ENCODE measurements around the gene ROPN1L. TPM values are rescaled to one million over a fixed set of nuclear protein-coding genes. Genes with fewer than 3 reads are reported as not detected.

The ROPN1L gene
- total and polyA plus RNA-seq, 10 of the 15 experiments (the other 5 are each of a cell fraction or from before 2014, with no cell fraction given), result 0.07 to 0.38 (median 0.22) TPM; not detected in 6

DNA sequence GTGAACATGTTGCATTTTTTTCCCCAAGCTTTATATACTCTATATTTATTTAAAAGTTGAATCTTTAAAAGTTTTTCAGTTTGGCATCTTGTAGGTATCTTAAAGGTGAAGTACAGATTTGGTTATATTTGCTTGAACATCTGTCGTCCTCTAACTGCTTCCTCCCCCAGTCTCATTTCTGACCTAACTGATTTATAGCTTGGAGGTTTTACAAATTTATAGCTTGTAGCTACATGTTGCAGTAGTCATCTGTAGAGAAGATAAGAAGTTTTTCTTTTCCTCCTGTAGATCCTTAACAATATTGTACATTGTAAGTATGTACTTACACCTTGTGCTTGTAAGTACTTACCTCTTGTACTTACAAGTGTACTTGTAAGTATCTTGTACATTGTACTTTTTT lies 31.0 kb upstream of the ROPN1L start:
- Histone ChIP-seq H3K4me1 (ENCODE audit: control insufficient read depth, insufficient read depth, low read length) (no peaks in the 10 kb centered on the region), H3K4me2 (ENCODE audit: control insufficient read depth, insufficient read depth) (no peak overlapping the region), H3K36me3 (ENCODE audit: control insufficient read depth in 2 of 2, insufficient read depth in 2 of 2, low read length in 1 of 2) (peaks cover 23 to 41% of the 10 kb centered on the region in 2 experiments), H3K79me2 (ENCODE audit: control insufficient read depth, insufficient read depth, low read length) (no peaks in the 10 kb centered on the region), H3K27ac (ENCODE audit: control insufficient read depth, insufficient read depth) (no peak overlapping the region), H3K4me3 (no peak overlapping the region), H3K9ac (ENCODE audit: control insufficient read depth, insufficient read depth, low read length) (no peak overlapping the region), H2AFZ (ENCODE audit: control insufficient read depth, low read depth, low read length) (no peak overlapping the region), H3K9me3 (replicated peaks; ENCODE audit: control insufficient read depth, insufficient read depth, low read length) (no peaks in the 10 kb centered on the region), H4K20me1 (ENCODE audit: control insufficient read depth, insufficient read depth) (no peaks in the 10 kb centered on the region), H3K27me3 (replicated peaks in 1 of 2; ENCODE audit: control insufficient read depth in 2 of 2, insufficient read depth in 2 of 2, low read length in 1 of 2) (no peaks in the 10 kb centered on the region)
- in situ Hi-C loops (cut with MboI) (no loop called here), intact Hi-C loops (cut with micrococcal nuclease; ENCODE audit: unreplicated experiment) (no loop called here)
- POLR2A ChIA-PET, result no interaction called here
- DNase-seq (ENCODE audit: low read depth, low spot score) (no peak), ATAC-seq (no peak), FAIRE-seq (no peak)
- CTCF ChIA-PET, result interaction anchor here (0.7 to 1.0 kb wide), 2 partner anchors 13 to 32 kb away, joined by 3 to 4 read pairs; no protein-coding TSS in a partner anchor
- TF ChIP-seq POLR2AphosphoS2 (IDR thresholded peaks at IDR 0.05; ENCODE audit: low read depth, low read length) (no peak), BACH1 (IDR thresholded peaks at IDR 0.05; ENCODE audit: borderline replicate concordance) (no peak), NR2C2 (IDR thresholded peaks at IDR 0.05; ENCODE audit: borderline replicate concordance, control insufficient read depth, insufficient read length, low read depth) (no peak), CREB1 (IDR thresholded peaks at IDR 0.05; ENCODE audit: low read depth) (no peak)
- SMC1A ChIA-PET (ENCODE audit: uncharacterized antibody, unreplicated experiment), result interaction anchor here (2.8 kb wide), 1 partner anchor 8 kb away, joined by 10 read pairs; no protein-coding TSS in a partner anchor
- WGBS (ENCODE audit: insufficient coverage, insufficient replicate concordance, low lambda C conversion rate, missing lambda C conversion rate), result 56% methylated on average over 1 of the region's 1 CpG
- BruUV-seq (replicated peaks), result no TSS peak
- RAD21 ChIA-PET (ENCODE audit: unreplicated experiment), result no interaction called here

DNA sequence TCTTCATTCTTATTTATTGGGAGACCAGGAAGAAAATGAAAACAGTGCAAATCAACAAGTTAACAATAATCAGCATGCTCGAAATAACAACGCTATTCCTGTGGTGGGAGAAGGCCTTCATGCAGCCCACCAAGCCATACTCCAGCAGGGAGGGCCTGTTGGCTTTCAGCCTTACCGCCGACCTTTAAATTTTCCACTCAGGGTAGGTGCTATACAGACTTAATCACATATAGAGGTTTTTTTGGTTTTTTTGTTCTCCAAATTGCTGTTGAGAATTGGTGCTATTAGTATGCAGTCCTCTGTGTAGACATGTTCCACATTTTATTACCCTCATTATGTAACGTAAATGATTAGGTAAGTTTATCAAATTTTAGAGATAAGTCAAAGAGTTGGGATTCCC lies 30.3 kb upstream of the ROPN1L start:
- no peaks in the 10 kb centered on the region for H3K9me3 ChIP-seq (replicated peaks; ENCODE audit: control insufficient read depth, insufficient read depth, low read length)
- intact Hi-C loops (cut with micrococcal nuclease; ENCODE audit: unreplicated experiment) (no loop called here), in situ Hi-C loops (cut with MboI) (no loop called here)
- over 99% methylated on average over 5 of the region's 5 CpGs for WGBS (ENCODE audit: insufficient coverage, insufficient replicate concordance, low lambda C conversion rate, missing lambda C conversion rate)
- POLR2A ChIA-PET, result no interaction called here
- ATAC-seq (no peak), FAIRE-seq (no peak), DNase-seq (ENCODE audit: low read depth, low spot score) (no peak)
- RAD21 ChIA-PET (ENCODE audit: unreplicated experiment), result no interaction called here
- H3K27ac ChIP-seq (ENCODE audit: control insufficient read depth, insufficient read depth), result no peak overlapping the region
- H3K4me3 ChIP-seq, result no peak overlapping the region
- BruUV-seq (replicated peaks), result no TSS peak
- CTCF ChIA-PET, result interaction anchor here (0.7 kb wide), 1 partner anchor 12 kb away, joined by 3 read pairs; no protein-coding TSS in a partner anchor
- no peak overlapping the region for H3K9ac ChIP-seq (ENCODE audit: control insufficient read depth, insufficient read depth, low read length)
- H3K27me3 ChIP-seq (replicated peaks in 1 of 2; ENCODE audit: control insufficient read depth in 2 of 2, insufficient read depth in 2 of 2, low read length in 1 of 2), result no peaks in the 10 kb centered on the region
- H3K79me2 ChIP-seq (ENCODE audit: control insufficient read depth, insufficient read depth, low read length), result no peaks in the 10 kb centered on the region
- SMC1A ChIA-PET (ENCODE audit: uncharacterized antibody, unreplicated experiment), result no interaction called here
- no peak overlapping the region for H2AFZ ChIP-seq (ENCODE audit: control insufficient read depth, low read depth, low read length)
- H4K20me1 ChIP-seq (ENCODE audit: control insufficient read depth, insufficient read depth), result no peaks in the 10 kb centered on the region
- no peaks in the 10 kb centered on the region for H3K4me1 ChIP-seq (ENCODE audit: control insufficient read depth, insufficient read depth, low read length)
- peaks cover 20 to 44% of the 10 kb centered on the region in 2 experiments for H3K36me3 ChIP-seq (ENCODE audit: control insufficient read depth in 2 of 2, insufficient read depth in 2 of 2, low read length in 1 of 2)
- H3K4me2 ChIP-seq (ENCODE audit: control insufficient read depth, insufficient read depth), result no peak overlapping the region
- TF ChIP-seq IKZF1 (conservative IDR thresholded peaks at IDR 0.05), result no peak
- TF ChIP-seq CBX5 (IDR thresholded peaks at IDR 0.05; ENCODE audit: low read depth), result no peak
- no peak for TF ChIP-seq NFIC (IDR thresholded peaks at IDR 0.05; ENCODE audit: low read depth, low read length)
- no peak for TF ChIP-seq STAT1 (conservative IDR thresholded peaks at IDR 0.05)
- TF ChIP-seq SMAD1 (IDR thresholded peaks at IDR 0.05; ENCODE audit: low read depth, partially characterized antibody), result no peak
- TF ChIP-seq CREM (IDR thresholded peaks at IDR 0.05; ENCODE audit: low read depth), result no peak
- TF ChIP-seq ASH2L (IDR thresholded peaks at IDR 0.05; ENCODE audit: borderline replicate concordance, low read depth), result no peak
- TF ChIP-seq ZBED1 (IDR thresholded peaks at IDR 0.05; ENCODE audit: borderline replicate concordance), result no peak

Data from GM12878 (cell line).